SK-N-SH (cell line): ENCODE data around the gene SLC22A2. TPM values are rescaled to one million over a fixed set of nuclear protein-coding genes. Genes with fewer than 3 reads are reported as not detected.

ENCODE experiments used
- CTCF ChIA-PET: fragments of 300-600, 350-600 bp; formaldehyde crosslinking; extraction: SDS; loops from one replicate; lab custom pipeline; 2021; lab: Yijun Ruan, JAX
- POLR2A ChIA-PET: fragments of 350-600 bp; sonication (Branson Sonifier 250); formaldehyde crosslinking; extraction: SDS; loops from one replicate; lab custom pipeline; 2020; ENCODE audit warnings: antibody characterized with exemption, inconsistent platforms; lab: Yijun Ruan, JAX
- DNase-seq: peaks from one replicate; pipeline ENCODE4 v3.0.0; 2012
- H2AFZ ChIP-seq: fragments of 200-600 bp; sonication (generic); 2 replicates; pipeline ENCODE4 v1.8.1; 2016; ENCODE audit warnings: antibody characterized with exemption, mild to moderate bottlenecking, low read depth
- H3F3A ChIP-seq: fragments of 200-600 bp; sonication (generic); replicated peaks from 2 replicates; pipeline ENCODE3; 2016; ENCODE audit warnings: antibody characterized with exemption, mild to moderate bottlenecking; ENCODE audit not compliant: insufficient read depth
- H3K27ac ChIP-seq, 2 experiments: fragments of 200-500 bp in 1 of 2; fragments of 200-600 bp in 1 of 2; sonication (Bioruptor generic) in 1 of 2; sonication (generic), shearing (Covaris generic) in 1 of 2; 2 replicates each; pipeline versions ENCODE4 v1.5.1 to v1.6.1; 2014 to 2016; ENCODE audit warnings: low read depth in 2 of 2, inconsistent platforms in 1 of 2, low read length in 1 of 2, mild to moderate bottlenecking in 1 of 2, mixed read lengths in 1 of 2
- H3K27me3 ChIP-seq: fragments of 200-600 bp; sonication (generic), shearing (Covaris generic); 2 replicates; pipeline ENCODE4 v1.6.1; 2016; ENCODE audit warnings: mixed run types; ENCODE audit not compliant: insufficient read depth
- H3K36me3 ChIP-seq, 2 experiments: fragments of 200-500 bp in 1 of 2; fragments of 200-600 bp in 1 of 2; sonication (Bioruptor generic) in 1 of 2; sonication (generic) in 1 of 2; replicated peaks in 1 of 2; 2 replicates each; pipeline versions ENCODE3 to v1.5.1; 2014 to 2016; ENCODE audit warnings: low read length in 1 of 2, mild to moderate bottlenecking in 1 of 2; ENCODE audit not compliant: insufficient read depth in 2 of 2, control insufficient read depth in 1 of 2
- H3K4me1 ChIP-seq, 2 experiments: fragments of 200-500 bp in 1 of 2; fragments of 200-600 bp in 1 of 2; sonication (Bioruptor generic) in 1 of 2; sonication (generic), shearing (Covaris generic) in 1 of 2; 2 replicates each; pipeline versions ENCODE4 v1.5.1 to v1.6.1; 2014 to 2016; ENCODE audit warnings: low read depth in 1 of 2, low read length in 1 of 2, mixed run types in 1 of 2; ENCODE audit not compliant: insufficient read depth in 2 of 2, control insufficient read depth in 1 of 2
- H3K4me2 ChIP-seq: fragments of 200-600 bp; sonication (generic), shearing (Covaris generic); 2 replicates; pipeline ENCODE4 v1.6.1; 2017; ENCODE audit warnings: mixed run types
- H3K4me3 ChIP-seq, 2 experiments: fragments of 200-500 bp in 1 of 2; fragments of 200-600 bp in 1 of 2; sonication (Bioruptor generic) in 1 of 2; sonication (generic), shearing (Covaris generic) in 1 of 2; 2 replicates each; pipeline versions ENCODE4 v1.5.1 to v1.8.1; 2014 to 2016; ENCODE audit warnings: low read depth in 2 of 2, inconsistent platforms in 1 of 2, low read length in 1 of 2, mild to moderate bottlenecking in 1 of 2, mixed read lengths in 1 of 2, moderate library complexity in 1 of 2
- H3K79me2 ChIP-seq: fragments of 200-600 bp; sonication (generic); 2 replicates; pipeline ENCODE4 v1.8.1; 2017; ENCODE audit warnings: mild to moderate bottlenecking; ENCODE audit not compliant: insufficient read depth
- H3K9ac ChIP-seq: fragments of 200-600 bp; sonication (generic); 2 replicates; pipeline ENCODE4 v1.6.1; 2017; ENCODE audit warnings: mixed run types
- H3K9me2 ChIP-seq: fragments of 200-600 bp; sonication (generic); 2 replicates; pipeline ENCODE4 v1.6.1; 2017; ENCODE audit warnings: mixed run types
- H3K9me3 ChIP-seq: fragments of 200-600 bp; sonication (generic); 2 replicates; pipeline ENCODE4 v1.6.1; 2017; ENCODE audit warnings: mixed run types, mild to moderate bottlenecking, moderate library complexity
- H4K20me1 ChIP-seq: fragments of 200-600 bp; sonication (generic); 2 replicates; pipeline ENCODE4 v1.6.1; 2017; ENCODE audit warnings: mild to moderate bottlenecking, mixed run types; ENCODE audit not compliant: insufficient read depth
- CHD2 ChIP-seq: fragments of 150-350 bp; IDR thresholded peaks from 2 replicates; pipeline ENCODE4 v1.6.1; 2018; ENCODE audit warnings: low read length; ENCODE audit not compliant: partially characterized antibody
- CTCF ChIP-seq: fragments of 200-600 bp; sonication (generic); IDR thresholded peaks from 2 replicates; pipeline ENCODE4 v1.6.1; 2017; ENCODE audit warnings: antibody characterized with exemption, mild to moderate bottlenecking, moderate library complexity
- EP300 ChIP-seq, 2 experiments: IDR thresholded peaks; 2 replicates each; pipeline versions ENCODE4 v1.4.0 to v1.6.1; 2012; ENCODE audit warnings: borderline replicate concordance in 1 of 2, low read depth in 1 of 2, low read length in 1 of 2
- EZH2phosphoT487 ChIP-seq: fragments of 200-600 bp; sonication (generic); IDR thresholded peaks from 2 replicates; pipeline ENCODE4 v1.6.1; 2017; ENCODE audit warnings: low read depth, mixed run types, mild to moderate bottlenecking, antibody characterized with exemption, moderate library complexity, borderline replicate concordance
- FOXJ3 ChIP-seq: sonication (generic); formaldehyde crosslinking; IDR thresholded peaks from 2 replicates; pipeline ENCODE4 v1.5.1; 2020; ENCODE audit warnings: mild to moderate bottlenecking, missing genetic modification reagents
- FOXM1 ChIP-seq: IDR thresholded peaks from 2 replicates; pipeline ENCODE4 v1.4.0; 2012; ENCODE audit warnings: low read depth, mild to moderate bottlenecking
- GABPA ChIP-seq: IDR thresholded peaks from 2 replicates; pipeline ENCODE4 v1.4.0; 2012; ENCODE audit warnings: low read depth, mild to moderate bottlenecking
- GATA2 ChIP-seq: sonication (generic); formaldehyde crosslinking; IDR thresholded peaks from 2 replicates; pipeline ENCODE4 v1.5.0; 2020; ENCODE audit warnings: mild to moderate bottlenecking, missing genetic modification reagents
- JUND ChIP-seq: IDR thresholded peaks from 2 replicates; pipeline ENCODE4 v1.4.0; 2012
- MAX ChIP-seq: IDR thresholded peaks from 2 replicates; pipeline ENCODE4 v1.4.0; 2012; ENCODE audit warnings: low read depth
- MEF2A ChIP-seq: IDR thresholded peaks from 2 replicates; pipeline ENCODE4 v1.4.0; 2012; ENCODE audit warnings: low read depth, borderline replicate concordance
- NRF1 ChIP-seq: IDR thresholded peaks from 2 replicates; pipeline ENCODE4 v1.6.1; 2012; ENCODE audit warnings: low read depth, mild to moderate bottlenecking, low read length
- POLR2AphosphoS5 ChIP-seq: IDR thresholded peaks from 2 replicates; pipeline ENCODE4 v1.6.1; 2012; ENCODE audit warnings: low read depth, low read length
- RCOR1 ChIP-seq: fragments of 150-350 bp; IDR thresholded peaks from 2 replicates; pipeline ENCODE4 v1.6.1; 2017; ENCODE audit warnings: antibody characterized with exemption, low read length
- RXRA ChIP-seq: IDR thresholded peaks from 2 replicates; pipeline ENCODE4 v1.4.0; 2012; ENCODE audit warnings: low read depth, mild to moderate bottlenecking, borderline replicate concordance
- SMC3 ChIP-seq: IDR thresholded peaks from 2 replicates; pipeline ENCODE4 v1.6.1; 2012; ENCODE audit warnings: low read depth, low read length, improper control_type of control experiment
- TAF1 ChIP-seq: IDR thresholded peaks from 2 replicates; pipeline ENCODE4 v1.6.1; 2012; ENCODE audit warnings: low read depth, mild to moderate bottlenecking, low read length, moderate library complexity, borderline replicate concordance
- TCF12 ChIP-seq: IDR thresholded peaks from 2 replicates; pipeline ENCODE4 v1.4.0; 2012
- TEAD4 ChIP-seq: IDR thresholded peaks from 2 replicates; pipeline ENCODE4 v1.4.0; 2012; ENCODE audit warnings: mild to moderate bottlenecking, borderline replicate concordance; ENCODE audit not compliant: insufficient read depth
- WGBS: methylation state at CpG from one replicate; pipeline ENCODE4 v1.1.6; 2017; ENCODE audit warnings: low lambda C conversion rate; 5-methylcytosine and 5-hydroxymethylcytosine counted together
- polyA plus RNA-seq, 3 experiments: library from polyadenylated mRNA; depleted of rRNA; stranded (reverse); fragments of >200 nt; gene quantifications; 2 replicates each; pipeline ENCODE4 v1.2.3, GENCODE V29; 2012
- TF ChIP-seq, protein P1 (sequence below): fragments of 150-350 bp; IDR thresholded peaks from 2 replicates; pipeline ENCODE4 v1.6.1; 2016; ENCODE audit warnings: mild to moderate bottlenecking, low read depth, low read length
- TF ChIP-seq, protein P2 (sequence below): fragments of 150-350 bp; IDR thresholded peaks from 2 replicates; pipeline ENCODE4 v1.6.1; 2017; ENCODE audit warnings: antibody characterized with exemption, low read length, low read depth, borderline replicate concordance
- TF ChIP-seq, protein P3 (sequence below): IDR thresholded peaks from 2 replicates; pipeline ENCODE4 v1.4.0; 2012; ENCODE audit warnings: low read depth, borderline replicate concordance

Gene SLC22A2
- polyA plus RNA-seq, 1 of the 3 experiments (the other 2 are of a cell fraction) = not detected

DNA sequence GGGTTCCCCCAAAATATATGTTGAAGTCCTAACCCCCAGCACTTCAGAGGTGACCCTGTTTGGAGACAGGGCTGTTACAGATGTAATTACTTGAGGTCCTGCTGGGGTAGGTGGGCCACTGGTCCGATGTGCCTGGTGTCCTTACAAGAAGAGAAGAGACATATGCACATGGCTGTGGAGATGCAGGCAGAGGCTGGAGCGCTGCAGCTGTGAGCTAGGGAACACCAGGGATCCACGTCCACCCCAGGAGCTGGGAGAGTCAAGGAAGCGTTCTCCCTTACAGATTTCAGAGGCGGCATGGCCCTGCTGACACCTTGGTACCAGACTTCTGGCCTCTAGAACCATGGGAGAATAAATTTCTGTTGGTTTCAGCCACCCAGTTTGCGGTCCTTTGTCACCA is 11.7 kb upstream of the SLC22A2 start:
- Histone ChIP-seq H3K4me1 (no peaks in the 10 kb centered on the region), H3K9me3 (no peaks in the 10 kb centered on the region), H4K20me1 (no peaks in the 10 kb centered on the region), H3K9me2 (no peaks in the 10 kb centered on the region), H3K36me3 (no peaks in the 10 kb centered on the region), H3K79me2 (no peaks in the 10 kb centered on the region), H3K27ac (no peak overlapping the region), H3K9ac (no peak overlapping the region), H3K27me3 (peaks cover 26% of the 10 kb centered on the region; the same call in 1 of the 2 replicates), H3F3A (no peaks in the 10 kb centered on the region), H3K4me3 (no peak overlapping the region), H3K4me2 (no peak overlapping the region), H2AFZ (no peak overlapping the region)
- ChIA-PET CTCF (no interaction called here), POLR2A (no interaction called here)
- 30% methylated on average over 4 of the region's 6 CpGs for WGBS
- no peak for DNase-seq
- TF ChIP-seq, protein P1, sequence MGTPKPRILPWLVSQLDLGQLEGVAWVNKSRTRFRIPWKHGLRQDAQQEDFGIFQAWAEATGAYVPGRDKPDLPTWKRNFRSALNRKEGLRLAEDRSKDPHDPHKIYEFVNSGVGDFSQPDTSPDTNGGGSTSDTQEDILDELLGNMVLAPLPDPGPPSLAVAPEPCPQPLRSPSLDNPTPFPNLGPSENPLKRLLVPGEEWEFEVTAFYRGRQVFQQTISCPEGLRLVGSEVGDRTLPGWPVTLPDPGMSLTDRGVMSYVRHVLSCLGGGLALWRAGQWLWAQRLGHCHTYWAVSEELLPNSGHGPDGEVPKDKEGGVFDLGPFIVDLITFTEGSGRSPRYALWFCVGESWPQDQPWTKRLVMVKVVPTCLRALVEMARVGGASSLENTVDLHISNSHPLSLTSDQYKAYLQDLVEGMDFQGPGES = no peak
- TF ChIP-seq JUND (no peak), RCOR1 (no peak), FOXJ3 (no peak), GATA2 (CRISPR knock-in tag) (no peak), FOXM1 (no peak), TCF12 (no peak)

DNA sequence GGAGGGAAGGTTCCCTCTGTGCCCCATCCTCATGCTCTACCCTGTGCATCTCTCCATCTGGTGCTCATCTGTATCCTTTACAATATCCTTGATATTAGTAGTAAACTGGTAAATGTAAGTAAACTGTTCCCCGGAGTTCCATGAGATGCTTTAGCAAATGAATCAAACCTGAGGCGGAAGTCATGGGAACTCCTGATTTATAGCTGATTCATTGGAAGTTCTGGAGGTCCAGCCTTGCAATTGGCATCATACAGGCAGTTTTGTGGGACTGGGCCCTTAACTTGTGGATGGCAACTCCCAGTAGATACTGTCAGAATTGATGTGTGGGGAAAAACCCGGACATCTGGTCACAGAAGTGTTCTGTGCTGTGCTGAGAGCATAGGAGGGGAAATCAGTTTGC is 11.2 kb upstream of the SLC22A2 start:
- CTCF ChIA-PET = no interaction called here
- H3K4me2 ChIP-seq = no peak overlapping the region
- H3K4me3 ChIP-seq = no peak overlapping the region
- H4K20me1 ChIP-seq = no peaks in the 10 kb centered on the region
- H2AFZ ChIP-seq = no peak overlapping the region
- WGBS = 12% methylated on average over 3 of the region's 3 CpGs
- no peaks in the 10 kb centered on the region for H3K9me3 ChIP-seq
- H3K27me3 ChIP-seq = peaks cover 24% of the 10 kb centered on the region; the same call in 1 of the 2 replicates
- POLR2A ChIA-PET = no interaction called here
- H3K4me1 ChIP-seq = no peaks in the 10 kb centered on the region
- TF ChIP-seq SMC3 (no peak), EZH2phosphoT487 (no peak), TEAD4 (no peak), NRF1 (no peak), CTCF (no peak), GATA2 (CRISPR knock-in tag) (no peak), EP300 (IDR thresholded peaks at IDR 0.05; ENCODE audit: borderline replicate concordance in 1 of 2, low read depth in 1 of 2, low read length in 1 of 2) (no peak), RXRA (no peak), POLR2AphosphoS5 (no peak), GABPA (no peak), MEF2A (no peak), TAF1 (no peak), MAX (no peak), RCOR1 (no peak), CHD2 (no peak)
- TF ChIP-seq, protein P1 = no peak
- TF ChIP-seq, protein P2, sequence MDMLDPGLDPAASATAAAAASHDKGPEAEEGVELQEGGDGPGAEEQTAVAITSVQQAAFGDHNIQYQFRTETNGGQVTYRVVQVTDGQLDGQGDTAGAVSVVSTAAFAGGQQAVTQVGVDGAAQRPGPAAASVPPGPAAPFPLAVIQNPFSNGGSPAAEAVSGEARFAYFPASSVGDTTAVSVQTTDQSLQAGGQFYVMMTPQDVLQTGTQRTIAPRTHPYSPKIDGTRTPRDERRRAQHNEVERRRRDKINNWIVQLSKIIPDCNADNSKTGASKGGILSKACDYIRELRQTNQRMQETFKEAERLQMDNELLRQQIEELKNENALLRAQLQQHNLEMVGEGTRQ = no peak
- TF ChIP-seq, protein P3, sequence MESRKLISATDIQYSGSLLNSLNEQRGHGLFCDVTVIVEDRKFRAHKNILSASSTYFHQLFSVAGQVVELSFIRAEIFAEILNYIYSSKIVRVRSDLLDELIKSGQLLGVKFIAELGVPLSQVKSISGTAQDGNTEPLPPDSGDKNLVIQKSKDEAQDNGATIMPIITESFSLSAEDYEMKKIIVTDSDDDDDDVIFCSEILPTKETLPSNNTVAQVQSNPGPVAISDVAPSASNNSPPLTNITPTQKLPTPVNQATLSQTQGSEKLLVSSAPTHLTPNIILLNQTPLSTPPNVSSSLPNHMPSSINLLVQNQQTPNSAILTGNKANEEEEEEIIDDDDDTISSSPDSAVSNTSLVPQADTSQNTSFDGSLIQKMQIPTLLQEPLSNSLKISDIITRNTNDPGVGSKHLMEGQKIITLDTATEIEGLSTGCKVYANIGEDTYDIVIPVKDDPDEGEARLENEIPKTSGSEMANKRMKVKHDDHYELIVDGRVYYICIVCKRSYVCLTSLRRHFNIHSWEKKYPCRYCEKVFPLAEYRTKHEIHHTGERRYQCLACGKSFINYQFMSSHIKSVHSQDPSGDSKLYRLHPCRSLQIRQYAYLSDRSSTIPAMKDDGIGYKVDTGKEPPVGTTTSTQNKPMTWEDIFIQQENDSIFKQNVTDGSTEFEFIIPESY = no peak
- TF ChIP-seq, all 33 proteins: peak for 0
- no peak for DNase-seq
- Histone ChIP-seq H3K79me2 (no peaks in the 10 kb centered on the region), H3K27ac (no peak overlapping the region), H3F3A (no peaks in the 10 kb centered on the region), H3K36me3 (no peaks in the 10 kb centered on the region), H3K9ac (no peak overlapping the region), H3K9me2 (no peaks in the 10 kb centered on the region)
